ENCODE results near the gene SLC37A1.

Gene SLC37A1

DNA sequence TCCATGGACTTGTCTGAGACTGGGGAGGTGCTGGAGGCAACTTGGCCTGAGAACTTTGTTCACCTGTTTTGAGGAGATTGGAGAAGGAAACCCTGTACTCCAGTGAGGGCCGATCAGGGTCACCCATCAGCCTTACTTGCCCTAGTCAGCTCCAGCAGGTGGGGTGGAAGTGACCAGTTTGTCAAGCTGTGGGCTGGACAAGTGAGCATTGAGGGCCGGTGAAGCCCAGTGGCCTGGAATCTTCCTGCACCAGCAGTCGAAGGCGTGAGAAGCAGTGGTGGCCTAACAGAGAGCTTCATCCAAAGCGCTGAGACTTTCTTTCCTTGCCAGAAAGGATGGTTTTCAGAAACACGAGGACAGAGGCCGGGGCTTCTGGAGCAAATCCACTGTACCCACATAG, 9.6 kb downstream of the SLC37A1 start:
- H3K4me3 ChIP-seq (ENCODE audit: low read depth, low read length), result no peak overlapping the region
- no peak for DNase-seq
- no peaks in the 10 kb centered on the region for H3K27me3 ChIP-seq (ENCODE audit: insufficient read depth, low read depth, severe bottlenecking)
- TF ChIP-seq, protein P1, sequence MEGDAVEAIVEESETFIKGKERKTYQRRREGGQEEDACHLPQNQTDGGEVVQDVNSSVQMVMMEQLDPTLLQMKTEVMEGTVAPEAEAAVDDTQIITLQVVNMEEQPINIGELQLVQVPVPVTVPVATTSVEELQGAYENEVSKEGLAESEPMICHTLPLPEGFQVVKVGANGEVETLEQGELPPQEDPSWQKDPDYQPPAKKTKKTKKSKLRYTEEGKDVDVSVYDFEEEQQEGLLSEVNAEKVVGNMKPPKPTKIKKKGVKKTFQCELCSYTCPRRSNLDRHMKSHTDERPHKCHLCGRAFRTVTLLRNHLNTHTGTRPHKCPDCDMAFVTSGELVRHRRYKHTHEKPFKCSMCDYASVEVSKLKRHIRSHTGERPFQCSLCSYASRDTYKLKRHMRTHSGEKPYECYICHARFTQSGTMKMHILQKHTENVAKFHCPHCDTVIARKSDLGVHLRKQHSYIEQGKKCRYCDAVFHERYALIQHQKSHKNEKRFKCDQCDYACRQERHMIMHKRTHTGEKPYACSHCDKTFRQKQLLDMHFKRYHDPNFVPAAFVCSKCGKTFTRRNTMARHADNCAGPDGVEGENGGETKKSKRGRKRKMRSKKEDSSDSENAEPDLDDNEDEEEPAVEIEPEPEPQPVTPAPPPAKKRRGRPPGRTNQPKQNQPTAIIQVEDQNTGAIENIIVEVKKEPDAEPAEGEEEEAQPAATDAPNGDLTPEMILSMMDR (IDR thresholded peaks at IDR 0.05; ENCODE audit: low read depth, low read length), result no peak
- H3K9me3 ChIP-seq (ENCODE audit: severe bottlenecking), result no peaks in the 10 kb centered on the region
- no peak overlapping the region for H3K27ac ChIP-seq
- no peaks in the 10 kb centered on the region for H3K36me3 ChIP-seq

DNA sequence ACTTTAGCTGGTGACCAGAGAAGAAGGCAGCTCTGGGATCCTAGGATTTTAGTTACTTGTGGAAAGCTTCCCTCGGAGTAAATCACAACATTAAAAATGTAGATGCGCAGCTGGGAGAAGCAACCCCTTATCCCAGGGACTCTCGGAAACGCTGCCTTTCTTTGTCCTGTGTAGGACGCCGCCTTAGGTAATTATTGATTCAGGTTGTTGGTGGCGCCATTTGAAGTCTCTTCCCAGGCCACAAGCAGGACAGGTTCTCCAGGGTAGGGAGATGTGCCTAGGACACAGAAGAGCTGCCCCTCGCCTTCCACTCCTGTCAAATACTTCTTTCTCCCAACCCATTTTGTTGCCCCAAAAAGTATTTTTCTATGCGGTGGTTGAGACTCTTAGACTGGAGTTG, 10.3 kb downstream of the SLC37A1 start:
- Histone ChIP-seq H3K9me3 (ENCODE audit: severe bottlenecking) (no peaks in the 10 kb centered on the region), H3K27ac (no peak overlapping the region), H3K4me3 (ENCODE audit: low read depth, low read length) (no peak overlapping the region), H3K27me3 (ENCODE audit: insufficient read depth, low read depth, severe bottlenecking) (no peaks in the 10 kb centered on the region), H3K36me3 (no peaks in the 10 kb centered on the region)
- no peak for DNase-seq
- TF ChIP-seq, protein P1 (IDR thresholded peaks at IDR 0.05; ENCODE audit: low read depth, low read length), result no peak

DNA sequence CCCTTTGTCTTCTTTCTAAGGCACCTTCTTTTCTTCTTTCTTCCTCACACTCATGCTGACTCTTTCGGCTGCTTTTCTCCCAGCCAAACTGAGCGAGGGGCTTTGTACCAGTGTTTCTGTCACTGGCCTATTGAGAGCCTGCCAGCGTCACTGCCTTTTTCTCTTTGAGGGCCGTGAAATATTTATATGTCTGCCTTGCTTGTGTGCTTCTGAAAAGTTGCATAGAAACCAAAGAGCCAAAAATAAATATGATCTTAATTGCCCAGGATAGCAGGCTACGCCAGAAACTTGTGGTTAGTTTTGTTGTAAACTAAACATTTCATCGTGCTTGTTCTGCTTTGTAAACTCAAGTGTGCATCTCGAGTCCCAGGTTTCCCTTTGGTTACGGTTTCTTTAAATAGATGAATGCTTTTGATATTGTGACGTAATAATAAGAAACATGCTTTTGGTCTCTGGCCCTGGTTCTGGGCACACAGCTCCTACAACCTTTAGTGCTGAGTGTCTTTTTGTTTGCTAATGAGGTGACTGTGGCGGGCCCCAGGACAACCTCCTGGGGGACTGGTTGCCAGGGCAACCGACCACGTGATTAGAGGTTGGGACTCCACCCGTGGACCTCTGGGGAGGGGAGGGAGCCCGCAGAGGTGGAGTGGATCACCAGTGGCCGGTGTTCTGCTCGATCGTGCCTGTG, 10.8 kb downstream of the SLC37A1 start:
- TF ChIP-seq, protein P1 (IDR thresholded peaks at IDR 0.05; ENCODE audit: low read depth, low read length), result no peak
- DNase-seq, result no peak
- H3K4me3 ChIP-seq (ENCODE audit: low read depth, low read length), result no peak overlapping the region
- H3K27ac ChIP-seq, result no peak overlapping the region
- H3K9me3 ChIP-seq (ENCODE audit: severe bottlenecking), result no peaks in the 10 kb centered on the region
- H3K27me3 ChIP-seq (ENCODE audit: insufficient read depth, low read depth, severe bottlenecking), result no peaks in the 10 kb centered on the region
- no peaks in the 10 kb centered on the region for H3K36me3 ChIP-seq

DNA sequence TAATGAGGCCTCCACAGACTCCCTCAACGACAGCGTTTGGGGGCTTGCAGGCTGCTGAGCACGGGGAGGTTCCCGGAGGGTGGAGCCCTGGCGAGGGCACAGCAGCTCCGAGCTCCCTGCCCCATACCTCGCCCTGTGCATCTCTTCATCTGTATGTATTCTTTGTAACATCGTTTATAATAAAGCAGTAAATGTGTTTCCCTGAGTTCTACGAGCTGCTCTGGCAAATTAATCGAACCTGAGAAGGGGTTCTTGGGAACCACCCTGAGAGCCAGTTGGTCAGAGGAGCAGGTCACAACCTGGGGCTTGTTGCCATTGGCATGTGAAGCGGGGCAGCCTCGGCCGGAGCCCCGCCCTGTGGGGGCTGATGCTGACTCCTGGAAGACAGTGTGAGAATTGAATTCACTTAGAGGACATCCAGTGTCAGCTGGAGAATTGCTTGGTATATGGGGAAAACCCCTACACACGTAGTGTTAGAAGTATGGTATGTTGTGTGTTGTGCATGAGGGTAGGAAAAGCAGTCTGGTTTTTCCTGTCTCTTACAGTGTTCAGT, 11.5 kb downstream of the SLC37A1 start:
- H3K36me3 ChIP-seq, result no peaks in the 10 kb centered on the region
- TF ChIP-seq, protein P1 (IDR thresholded peaks at IDR 0.05; ENCODE audit: low read depth, low read length), result no peak
- no peaks in the 10 kb centered on the region for H3K27me3 ChIP-seq (ENCODE audit: insufficient read depth, low read depth, severe bottlenecking)
- DNase-seq, result no peak
- no peak overlapping the region for H3K27ac ChIP-seq
- H3K9me3 ChIP-seq (ENCODE audit: severe bottlenecking), result no peaks in the 10 kb centered on the region
- H3K4me3 ChIP-seq (ENCODE audit: low read depth, low read length), result no peak overlapping the region

DNA sequence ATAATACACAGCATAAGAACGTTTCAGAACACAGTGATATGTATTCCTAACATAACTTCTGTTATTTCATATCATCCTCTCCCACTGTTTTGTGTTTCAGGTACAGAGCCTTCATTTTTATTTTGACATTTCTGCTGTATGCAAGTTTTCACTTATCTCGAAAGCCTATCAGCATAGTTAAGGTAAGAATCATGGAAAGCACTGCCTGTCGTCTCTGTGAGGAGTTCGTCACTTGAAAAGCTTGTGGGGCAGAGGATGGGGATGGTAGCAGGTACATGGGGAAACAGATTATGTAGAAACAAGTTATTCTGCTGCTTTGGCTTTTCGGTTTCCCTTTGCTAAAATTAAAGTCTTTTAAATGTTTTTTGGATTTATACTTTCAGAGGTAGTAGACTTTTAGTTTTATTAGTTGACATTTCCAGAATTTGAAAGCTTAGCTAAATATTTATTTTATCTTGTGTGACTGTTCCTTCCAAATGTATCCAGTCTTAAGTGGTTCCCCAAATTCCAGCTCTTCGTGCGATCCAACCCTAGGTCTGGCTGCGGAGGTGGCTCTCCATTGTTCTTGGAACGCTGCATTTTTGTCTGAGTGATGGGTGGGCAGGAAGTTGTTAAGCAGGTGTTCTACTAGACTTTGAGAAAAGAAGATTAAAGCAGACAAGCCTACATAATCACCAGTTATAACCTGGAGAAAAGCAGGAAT, 12.2 kb downstream of the SLC37A1 start:
- no peaks in the 10 kb centered on the region for H3K27me3 ChIP-seq (ENCODE audit: insufficient read depth, low read depth, severe bottlenecking)
- TF ChIP-seq, protein P1 (IDR thresholded peaks at IDR 0.05; ENCODE audit: low read depth, low read length), result no peak
- no peak for DNase-seq
- H3K4me3 ChIP-seq (ENCODE audit: low read depth, low read length), result no peak overlapping the region
- H3K9me3 ChIP-seq (ENCODE audit: severe bottlenecking), result no peaks in the 10 kb centered on the region
- no peak overlapping the region for H3K27ac ChIP-seq
- H3K36me3 ChIP-seq, result no peaks in the 10 kb centered on the region
